GM12874 (cell line): ENCODE data around the gene AVPR2.

ENCODE experiments used
- TF ChIP-seq, protein P1 (sequence below): IDR thresholded peaks from 2 replicates; pipeline ENCODE4 v1.5.1; 2011; ENCODE audit warnings: low read depth, mild to moderate bottlenecking, control low read depth, low read length, moderate library complexity; ENCODE audit not compliant: insufficient read depth

The AVPR2 gene

DNA sequence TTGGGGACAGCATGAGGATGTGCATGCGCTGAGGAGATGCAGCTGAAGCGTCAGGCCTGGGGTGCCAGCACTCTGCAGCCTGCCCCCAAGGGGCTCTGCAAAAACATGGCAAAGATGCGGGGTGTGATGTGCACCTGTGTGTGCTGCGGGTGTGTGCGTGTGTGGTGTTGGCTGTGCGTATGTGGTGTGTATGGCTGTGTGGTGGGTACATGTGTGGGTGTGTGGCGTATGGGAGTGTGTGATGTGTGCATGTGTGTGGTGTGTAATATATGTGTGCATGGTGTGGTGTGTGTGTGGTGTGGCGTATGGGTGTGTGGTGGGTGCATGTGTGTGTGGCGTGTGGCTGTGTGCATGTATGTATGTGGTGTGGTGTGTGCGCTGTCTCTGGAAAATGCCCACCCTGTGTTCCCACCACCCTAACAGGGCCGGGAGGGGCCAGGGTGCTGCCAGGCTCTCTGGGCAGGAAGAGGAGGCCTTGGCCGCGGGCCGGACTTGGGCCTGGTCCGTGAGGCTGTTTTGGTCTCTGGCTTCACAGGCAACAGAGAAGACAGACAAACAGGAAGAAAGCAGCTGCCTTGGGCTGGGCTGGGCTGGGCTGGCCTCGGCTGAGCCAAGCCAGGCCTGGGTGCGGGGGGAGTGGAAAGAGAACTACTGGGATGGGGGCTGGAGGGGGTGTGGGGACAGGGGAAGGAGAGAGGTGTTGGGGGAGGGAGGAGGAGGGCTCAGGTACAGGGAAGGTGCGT, 1.1 kb upstream of the AVPR2 start:
- TF ChIP-seq, protein P1, sequence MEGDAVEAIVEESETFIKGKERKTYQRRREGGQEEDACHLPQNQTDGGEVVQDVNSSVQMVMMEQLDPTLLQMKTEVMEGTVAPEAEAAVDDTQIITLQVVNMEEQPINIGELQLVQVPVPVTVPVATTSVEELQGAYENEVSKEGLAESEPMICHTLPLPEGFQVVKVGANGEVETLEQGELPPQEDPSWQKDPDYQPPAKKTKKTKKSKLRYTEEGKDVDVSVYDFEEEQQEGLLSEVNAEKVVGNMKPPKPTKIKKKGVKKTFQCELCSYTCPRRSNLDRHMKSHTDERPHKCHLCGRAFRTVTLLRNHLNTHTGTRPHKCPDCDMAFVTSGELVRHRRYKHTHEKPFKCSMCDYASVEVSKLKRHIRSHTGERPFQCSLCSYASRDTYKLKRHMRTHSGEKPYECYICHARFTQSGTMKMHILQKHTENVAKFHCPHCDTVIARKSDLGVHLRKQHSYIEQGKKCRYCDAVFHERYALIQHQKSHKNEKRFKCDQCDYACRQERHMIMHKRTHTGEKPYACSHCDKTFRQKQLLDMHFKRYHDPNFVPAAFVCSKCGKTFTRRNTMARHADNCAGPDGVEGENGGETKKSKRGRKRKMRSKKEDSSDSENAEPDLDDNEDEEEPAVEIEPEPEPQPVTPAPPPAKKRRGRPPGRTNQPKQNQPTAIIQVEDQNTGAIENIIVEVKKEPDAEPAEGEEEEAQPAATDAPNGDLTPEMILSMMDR, result no peak

DNA sequence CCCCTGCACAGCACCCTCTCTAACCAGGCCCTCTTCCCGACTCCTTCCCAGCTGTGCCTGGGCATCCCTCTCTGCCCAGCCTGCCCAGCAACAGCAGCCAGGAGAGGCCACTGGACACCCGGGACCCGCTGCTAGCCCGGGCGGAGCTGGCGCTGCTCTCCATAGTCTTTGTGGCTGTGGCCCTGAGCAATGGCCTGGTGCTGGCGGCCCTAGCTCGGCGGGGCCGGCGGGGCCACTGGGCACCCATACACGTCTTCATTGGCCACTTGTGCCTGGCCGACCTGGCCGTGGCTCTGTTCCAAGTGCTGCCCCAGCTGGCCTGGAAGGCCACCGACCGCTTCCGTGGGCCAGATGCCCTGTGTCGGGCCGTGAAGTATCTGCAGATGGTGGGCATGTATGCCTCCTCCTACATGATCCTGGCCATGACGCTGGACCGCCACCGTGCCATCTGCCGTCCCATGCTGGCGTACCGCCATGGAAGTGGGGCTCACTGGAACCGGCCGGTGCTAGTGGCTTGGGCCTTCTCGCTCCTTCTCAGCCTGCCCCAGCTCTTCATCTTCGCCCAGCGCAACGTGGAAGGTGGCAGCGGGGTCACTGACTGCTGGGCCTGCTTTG, 1.1 kb downstream of the AVPR2 start:
- TF ChIP-seq, protein P1, result no peak

DNA sequence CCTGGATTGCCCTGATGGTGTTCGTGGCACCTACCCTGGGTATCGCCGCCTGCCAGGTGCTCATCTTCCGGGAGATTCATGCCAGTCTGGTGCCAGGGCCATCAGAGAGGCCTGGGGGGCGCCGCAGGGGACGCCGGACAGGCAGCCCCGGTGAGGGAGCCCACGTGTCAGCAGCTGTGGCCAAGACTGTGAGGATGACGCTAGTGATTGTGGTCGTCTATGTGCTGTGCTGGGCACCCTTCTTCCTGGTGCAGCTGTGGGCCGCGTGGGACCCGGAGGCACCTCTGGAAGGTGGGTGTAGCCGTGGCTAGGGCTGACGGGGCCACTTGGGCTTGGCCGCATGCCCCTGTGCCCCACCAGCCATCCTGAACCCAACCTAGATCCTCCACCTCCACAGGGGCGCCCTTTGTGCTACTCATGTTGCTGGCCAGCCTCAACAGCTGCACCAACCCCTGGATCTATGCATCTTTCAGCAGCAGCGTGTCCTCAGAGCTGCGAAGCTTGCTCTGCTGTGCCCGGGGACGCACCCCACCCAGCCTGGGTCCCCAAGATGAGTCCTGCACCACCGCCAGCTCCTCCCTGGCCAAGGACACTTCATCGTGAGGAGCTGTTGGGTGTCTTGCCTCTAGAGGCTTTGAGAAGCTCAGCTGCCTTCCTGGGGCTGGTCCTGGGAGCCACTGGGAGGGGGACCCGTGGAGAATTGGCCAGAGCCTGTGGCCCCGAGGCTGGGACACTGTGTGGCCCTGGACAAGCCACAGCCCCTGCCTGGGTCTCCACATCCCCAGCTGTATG, 1.8 kb downstream of the AVPR2 start:
- TF ChIP-seq, protein P1, result no peak

- TF ChIP-seq, protein P1, result no peak
Measured at GRCh38 chrX:153907456-153907855, 3.0 kb downstream of the AVPR2 start.

DNA sequence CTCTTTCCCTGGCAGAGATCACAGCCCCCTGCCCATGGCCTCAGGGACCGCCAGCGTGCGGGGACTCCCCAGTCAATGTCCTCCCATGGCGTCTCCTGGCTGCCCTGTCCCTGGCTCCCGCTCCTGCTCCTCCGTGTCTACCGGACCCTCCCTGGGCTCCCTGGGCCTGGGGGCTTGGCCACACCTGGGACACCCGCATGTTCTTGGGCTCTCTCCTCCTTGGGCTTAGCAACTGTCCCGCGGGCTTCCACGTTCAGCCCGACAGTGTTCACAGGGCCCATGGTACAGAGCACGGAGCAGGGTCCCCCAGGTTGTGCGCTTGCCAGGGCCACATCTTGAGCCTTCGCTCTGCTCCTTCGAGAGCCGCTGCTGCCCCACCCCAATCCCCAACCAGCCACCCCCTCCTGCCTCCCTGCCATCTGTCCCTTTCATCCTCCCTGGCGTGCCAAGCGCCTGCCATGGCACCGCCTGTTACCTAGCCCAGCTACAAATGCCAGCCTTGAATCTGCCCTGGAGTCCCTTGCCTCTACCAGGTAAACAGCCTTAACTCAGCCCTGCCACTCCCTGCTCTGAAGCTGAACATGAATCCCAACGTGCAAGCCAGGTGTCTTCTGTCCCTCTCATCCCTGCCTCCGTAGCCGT, 3.9 kb downstream of the AVPR2 start:
- TF ChIP-seq, protein P1, result no peak

DNA sequence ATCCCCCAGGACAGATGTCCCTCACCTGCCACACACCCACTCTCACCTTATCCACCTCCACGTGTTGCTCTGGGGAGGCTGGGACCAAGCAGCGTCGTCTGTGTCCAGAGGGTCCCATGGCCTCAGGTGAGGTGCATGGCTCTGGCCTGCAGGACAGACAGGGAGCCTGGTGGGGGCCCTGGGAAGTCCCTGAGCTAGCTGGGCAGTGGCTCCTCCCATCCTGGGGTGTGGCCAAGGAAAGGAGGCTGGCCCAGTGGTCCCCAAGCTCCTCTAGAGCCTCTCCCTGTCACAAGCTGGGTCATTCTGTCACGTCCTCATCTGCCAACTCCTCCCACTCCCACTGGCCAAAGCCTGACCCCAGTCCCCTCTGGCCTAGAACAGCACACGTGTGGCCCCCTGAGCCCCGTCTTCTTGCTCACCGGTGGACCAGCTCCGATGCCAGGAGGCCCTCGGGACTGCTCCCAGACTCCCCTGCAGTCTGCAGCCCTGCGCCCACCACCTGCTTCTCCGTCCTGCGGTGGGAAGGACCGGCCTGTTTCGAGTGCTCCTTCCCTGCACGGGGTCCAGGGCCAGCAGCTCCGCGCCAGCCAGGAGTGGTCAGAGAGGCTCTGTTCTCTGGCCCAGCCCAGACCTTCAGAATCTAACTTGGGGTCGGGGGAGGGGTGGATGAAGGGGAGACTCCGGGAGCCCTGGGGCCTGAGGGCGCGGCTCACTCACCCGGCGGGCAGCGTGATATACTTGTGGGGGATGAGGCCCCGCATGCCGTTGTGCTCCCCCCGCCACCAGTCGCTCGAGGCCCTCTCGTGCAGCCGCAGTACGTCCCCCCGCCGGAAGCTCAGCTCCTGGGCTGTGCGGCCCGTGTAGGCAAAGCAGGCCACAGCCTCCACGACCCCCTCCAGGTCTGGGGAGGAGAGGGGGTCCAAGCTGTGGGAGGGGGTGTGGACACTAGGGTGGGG, 4.8 kb downstream of the AVPR2 start:
- TF ChIP-seq, protein P1, result no peak
